Neural cell (in vitro differentiated cells): ENCODE results near the gene PSG2. TPM values are rescaled to one million over a fixed set of nuclear protein-coding genes. Genes with fewer than 3 reads are reported as not detected.
"Not testable (repeated sequence)": the region's sequence is repeated elsewhere in the genome, so short reads cannot be mapped to it uniquely, and the experiment has no call there.

ENCODE experiments used
- H2AFZ ChIP-seq: fragments of 200-600, 300-800 bp; sonication (generic), shearing (Covaris generic); 2 replicates; pipeline ENCODE4 v1.6.0; 2014; ENCODE audit warnings: low read depth, mild to moderate bottlenecking, antibody characterized with exemption, low read length, moderate library complexity
- H3F3A ChIP-seq: fragments of 200-600 bp; shearing (Covaris generic); 2 replicates; pipeline ENCODE4 v1.6.1; 2016; ENCODE audit warnings: mild to moderate bottlenecking, moderate library complexity, mixed read lengths, antibody characterized with exemption, low read length; ENCODE audit not compliant: insufficient read depth, poor library complexity, severe bottlenecking
- H3K27ac ChIP-seq: fragments of 200-600, 300-800 bp; sonication (generic), shearing (Covaris generic); 2 replicates; pipeline ENCODE4 v1.5.1; 2014; ENCODE audit warnings: mild to moderate bottlenecking, low read length, moderate library complexity
- H3K27me3 ChIP-seq: fragments of 300-800, 200-600 bp; sonication (generic), shearing (Covaris generic); 2 replicates; pipeline ENCODE4 v1.6.0; 2014; ENCODE audit warnings: mild to moderate bottlenecking, low read depth, low read length, moderate library complexity; ENCODE audit not compliant: insufficient read depth
- H3K36me3 ChIP-seq: fragments of 300-800, 200-600 bp; sonication (generic), shearing (Covaris generic); 2 replicates; pipeline ENCODE4 v1.5.1; 2014; ENCODE audit warnings: mild to moderate bottlenecking, antibody characterized with exemption, low read length, moderate library complexity; ENCODE audit not compliant: insufficient read depth
- H3K4me2 ChIP-seq: fragments of 300-800, 200-600 bp; sonication (generic), shearing (Covaris generic); 2 replicates; pipeline ENCODE4 v1.6.0; 2014; ENCODE audit warnings: mild to moderate bottlenecking, low read length
- H3K4me3 ChIP-seq: fragments of 300-800, 200-600 bp; sonication (generic), shearing (Covaris generic); 2 replicates; pipeline ENCODE4 v1.5.1; 2014; ENCODE audit warnings: mild to moderate bottlenecking, low read length, moderate library complexity
- H3K79me2 ChIP-seq: fragments of 200-600 bp; shearing (Covaris generic); replicated peaks from 2 replicates; pipeline ENCODE4 v1.6.0; 2014; ENCODE audit warnings: mild to moderate bottlenecking, low read length, moderate library complexity; ENCODE audit not compliant: insufficient read depth
- H3K9ac ChIP-seq: fragments of 300-800, 200-600 bp; sonication (generic), shearing (Covaris generic); 2 replicates; pipeline ENCODE4 v1.6.1; 2016; ENCODE audit warnings: mild to moderate bottlenecking, low read length, mixed read lengths
- H3K9me2 ChIP-seq: fragments of 200-600 bp; shearing (Covaris generic); 2 replicates; pipeline ENCODE4 v1.6.1; 2016; ENCODE audit warnings: mild to moderate bottlenecking, low read length, mixed read lengths; ENCODE audit not compliant: insufficient read depth
- H3K9me3 ChIP-seq: fragments of 200-600, 300-800 bp; sonication (generic), shearing (Covaris generic); 2 replicates; pipeline ENCODE4 v1.6.1; 2016; ENCODE audit warnings: mild to moderate bottlenecking, mixed run types, low read length, moderate library complexity, mixed read lengths
- H4K20me1 ChIP-seq: fragments of 200-600 bp; shearing (Covaris generic); 2 replicates; pipeline ENCODE4 v1.6.1; 2016; ENCODE audit warnings: mild to moderate bottlenecking, mixed run types; ENCODE audit not compliant: insufficient read depth
- polyA plus RNA-seq: library from polyadenylated mRNA; depleted of rRNA; stranded (reverse); fragments of >200 nt; gene quantifications from 2 replicates; pipeline ENCODE4 v1.2.3, GENCODE V29; 2014

The PSG2 gene
- polyA plus RNA-seq, 1 donor from 2014 or later: not detected

- not testable (repeated sequence) for H3K36me3 ChIP-seq, H2AFZ ChIP-seq
These were observed 23.0 kb downstream of the PSG2 start for GRCh38 chr19:43059482-43059881.

GRCh38 chr19:43058440-43058839 lies 24.1 kb downstream of the PSG2 start:
- H3K9me3 ChIP-seq, H3K4me2 ChIP-seq, H3K36me3 ChIP-seq, H2AFZ ChIP-seq, H4K20me1 ChIP-seq, H3K4me3 ChIP-seq, H3K9ac ChIP-seq, H3K79me2 ChIP-seq, H3K9me2 ChIP-seq, H3K27me3 ChIP-seq, H3F3A ChIP-seq, H3K27ac ChIP-seq: not testable (repeated sequence)

More at GRCh38 chr19:43059482-43059881, 23.0 kb downstream of the PSG2 start:
- H3K9ac ChIP-seq, H4K20me1 ChIP-seq, H3F3A ChIP-seq, H3K4me3 ChIP-seq, H3K4me2 ChIP-seq, H3K9me2 ChIP-seq, H3K79me2 ChIP-seq, H3K9me3 ChIP-seq, H3K27ac ChIP-seq, H3K27me3 ChIP-seq: not testable (repeated sequence)

GRCh38 chr19:43047966-43048365 lies 34.5 kb downstream of the PSG2 start:
- H3K9me3 ChIP-seq, H3K79me2 ChIP-seq, H3K27ac ChIP-seq, H3K9ac ChIP-seq, H3K36me3 ChIP-seq, H3F3A ChIP-seq, H3K9me2 ChIP-seq, H3K4me2 ChIP-seq, H2AFZ ChIP-seq, H3K4me3 ChIP-seq, H4K20me1 ChIP-seq, H3K27me3 ChIP-seq: not testable (repeated sequence)

GRCh38 chr19:43046578-43046977 lies 35.9 kb downstream of the PSG2 start:
- not testable (repeated sequence) for H3K27ac ChIP-seq, H3K27me3 ChIP-seq

GRCh38 chr19:43043492-43044180 lies 38.9 kb downstream of the PSG2 start:
- H2AFZ ChIP-seq, H3K9me3 ChIP-seq, H3K4me3 ChIP-seq, H3F3A ChIP-seq, H3K79me2 ChIP-seq, H3K36me3 ChIP-seq, H3K4me2 ChIP-seq, H3K27me3 ChIP-seq, H3K9ac ChIP-seq, H3K9me2 ChIP-seq, H3K27ac ChIP-seq, H4K20me1 ChIP-seq: not testable (repeated sequence)

More at GRCh38 chr19:43046578-43046977, 35.9 kb downstream of the PSG2 start:
- not testable (repeated sequence) for H3K79me2 ChIP-seq, H3K9me3 ChIP-seq, H4K20me1 ChIP-seq, H3K9me2 ChIP-seq, H3K36me3 ChIP-seq, H2AFZ ChIP-seq, H3K4me2 ChIP-seq, H3F3A ChIP-seq, H3K4me3 ChIP-seq, H3K9ac ChIP-seq

- not testable (repeated sequence) for H2AFZ ChIP-seq, H3K27me3 ChIP-seq, H3K9me3 ChIP-seq, H3K27ac ChIP-seq, H3K4me3 ChIP-seq, H3K4me2 ChIP-seq, H3F3A ChIP-seq, H4K20me1 ChIP-seq, H3K9me2 ChIP-seq, H3K9ac ChIP-seq, H3K36me3 ChIP-seq, H3K79me2 ChIP-seq
These were observed 50.9 kb downstream of the PSG2 start for GRCh38 chr19:43031645-43032044.
